ENCODE results near the gene TMEM187. TPM values are rescaled to one million over a fixed set of nuclear protein-coding genes. Genes with fewer than 3 reads are reported as not detected.

TMEM187 gene
- 10 to 100 TPM in 1 of 4 donors, 1 to 10 TPM in 3; 4.2 to 10.1 (median 6.0) TPM for polyA plus RNA-seq
- long read RNA-seq, donor 1, transcript TMEM187-201 (2 exons, 1,880 nt), result major isoform, 7 of 20 reads
- long read RNA-seq, donor 1, partial matches to known transcripts, result 13 of 20 reads
- long read RNA-seq, donor 1, other reads (novel, unspliced or antisense), result 0 of 20 reads
- long read RNA-seq, donor 2, partial matches to known transcripts, result 0 of 3 reads
- long read RNA-seq, donor 2, other reads (novel, unspliced or antisense), result 0 of 3 reads
- long read RNA-seq, donor 3, transcript TMEM187-201 (2 exons, 1,880 nt), result major isoform, 6 of 6 reads
- long read RNA-seq, donor 3, partial matches to known transcripts, result 0 of 6 reads
- long read RNA-seq, donor 3, other reads (novel, unspliced or antisense), result 0 of 6 reads
- long read RNA-seq, donor 4, result 0 reads
- long read RNA-seq, donor 5, partial matches to known transcripts, result 0 of 2 reads
- long read RNA-seq, donor 5, other reads (novel, unspliced or antisense), result 0 of 2 reads
- long read RNA-seq, donor 6, transcript TMEM187-201 (2 exons, 1,880 nt), result major isoform, 6 of 6 reads
- long read RNA-seq, donor 6, partial matches to known transcripts, result 0 of 6 reads
- long read RNA-seq, donor 6, other reads (novel, unspliced or antisense), result 0 of 6 reads
- long read RNA-seq, donor 7, transcript TMEM187-201 (2 exons, 1,880 nt), result major isoform, 10 of 10 reads
- long read RNA-seq, donor 7, partial matches to known transcripts, result 0 of 10 reads
- long read RNA-seq, donor 7, other reads (novel, unspliced or antisense), result 0 of 10 reads
- long read RNA-seq, donor 8, partial matches to known transcripts, result 0 of 1 reads
- long read RNA-seq, donor 8, other reads (novel, unspliced or antisense), result 0 of 1 reads
- long read RNA-seq, donor 9, partial matches to known transcripts, result 0 of 1 reads
- long read RNA-seq, donor 9, other reads (novel, unspliced or antisense), result 0 of 1 reads
- long read RNA-seq, donor 10, partial matches to known transcripts, result 0 of 4 reads
- long read RNA-seq, donor 10, other reads (novel, unspliced or antisense), result 0 of 4 reads

GRCh38 chrX:153972368-153973126 is at the start of gene TMEM187:
TSS of gene TMEM187 (plus strand) at chrX:153972754. CDS start at chrX:153982063, 9,309 bp downstream.
- WGBS, 3 donors, result 0 to 13% (median 2%) methylated on average over 34 to 103 of the region's 103 CpGs
- no peak for FAIRE-seq
- peak within 1 kb of the TSS; percentile 94 to 100 (median 97) for H3K27ac ChIP-seq (ENCODE audit: low read depth in 1 of 3, low read length in 2 of 3)

DNA sequence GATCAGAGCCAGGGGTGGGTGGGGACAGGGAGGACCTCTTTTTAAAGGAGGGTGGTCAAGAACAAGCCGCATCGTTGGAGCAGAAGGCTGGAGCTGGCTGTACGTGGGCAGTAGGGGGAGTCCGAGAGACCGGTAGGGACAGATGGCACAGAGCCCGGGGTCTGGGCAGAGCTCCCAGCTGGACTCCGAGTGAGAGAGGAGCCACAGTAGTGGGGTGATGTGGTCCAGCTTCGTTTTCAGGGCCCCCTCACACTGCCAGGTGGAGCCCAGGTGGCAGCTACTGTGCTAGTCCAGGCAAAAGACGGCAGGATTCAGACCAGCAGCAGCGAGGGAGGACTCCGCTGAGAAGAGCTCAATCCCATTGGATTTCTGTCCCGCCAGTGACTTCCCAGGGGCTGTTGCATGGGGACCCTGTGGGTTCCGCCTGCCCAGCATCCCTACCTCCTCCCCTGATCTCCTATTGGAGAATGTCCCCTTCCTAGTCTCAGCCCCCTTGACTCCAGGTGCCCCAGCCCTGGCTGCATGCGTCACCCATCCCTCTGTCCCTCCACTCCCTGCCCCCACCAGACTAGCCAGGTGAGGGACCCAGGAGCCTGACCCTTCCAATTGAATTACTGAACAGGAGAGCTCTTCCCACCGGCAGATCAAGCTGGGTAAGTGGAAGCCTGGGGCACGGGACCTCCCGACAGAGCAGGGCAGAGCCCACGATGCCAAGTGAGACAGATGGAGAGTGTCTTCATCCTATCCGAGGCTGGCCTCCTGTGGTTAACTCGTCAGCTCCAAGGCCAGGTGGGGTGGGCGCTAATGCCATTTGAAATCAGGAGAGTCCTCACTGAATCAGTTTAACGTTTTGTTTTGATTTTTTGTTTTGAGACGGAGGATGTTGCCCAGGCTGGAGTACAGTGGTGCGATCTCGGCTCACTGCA is 49.4 kb upstream of the TMEM187 start:
- H3K36me3 ChIP-seq (ENCODE audit: control insufficient read depth in 3 of 3, insufficient read depth in 2 of 3, low read depth in 1 of 3, low read length in 3 of 3), result peaks cover 0 to 17% (median 0%) of the 10 kb centered on the region in 3 donors
- FAIRE-seq (no peak), DNase-seq (no peak)
- no peak overlapping the region for H3K4me3 ChIP-seq (ENCODE audit: low read depth in 1 of 3, low read length in 3 of 3)
- H3K4me1 ChIP-seq (ENCODE audit: control insufficient read depth in 3 of 3, insufficient read depth in 2 of 3, low read depth in 1 of 3, low read length in 2 of 3), result peaks cover 0 to 31% (median 0%) of the 10 kb centered on the region in 3 donors
- WGBS, 3 donors, result 50 to 59% (median 52%) methylated on average over 19 to 25 of the region's 25 CpGs
- no peaks in the 10 kb centered on the region for H3K9me3 ChIP-seq (ENCODE audit: control insufficient read depth in 2 of 2, insufficient read depth in 1 of 2, low read depth in 1 of 2, low read length in 1 of 2)
- H3K27me3 ChIP-seq (ENCODE audit: control insufficient read depth in 3 of 3, insufficient read depth in 3 of 3, low read length in 3 of 3), result no peaks in the 10 kb centered on the region
- H3K27ac ChIP-seq (ENCODE audit: low read depth in 1 of 3, low read length in 2 of 3), result peak overlapping the region in 1 of 3 donors; percentile 9

More at GRCh38 chrX:153972368-153973126, at the start of gene TMEM187:
- Histone ChIP-seq H3K4me3 (ENCODE audit: low read depth in 1 of 3, low read length in 3 of 3) (peak within 1 kb of the TSS; percentile 71 to 99 (median 75)), H3K27me3 (ENCODE audit: control insufficient read depth in 3 of 3, insufficient read depth in 3 of 3, low read length in 3 of 3) (no peaks in the 10 kb centered on the region), H3K9me3 (ENCODE audit: control insufficient read depth in 2 of 2, insufficient read depth in 1 of 2, low read depth in 1 of 2, low read length in 1 of 2) (no peaks in the 10 kb centered on the region), H3K4me1 (ENCODE audit: control insufficient read depth in 3 of 3, insufficient read depth in 2 of 3, low read depth in 1 of 3, low read length in 2 of 3) (peaks cover 0 to 37% (median 2%) of the 10 kb centered on the region in 3 donors), H3K36me3 (ENCODE audit: control insufficient read depth in 3 of 3, insufficient read depth in 2 of 3, low read depth in 1 of 3, low read length in 3 of 3) (peaks cover 0 to 21% (median 0%) of the 10 kb centered on the region in 3 donors)
- DNase-seq, result peak; percentile 83 to 92

GRCh38 chrX:153924149-153924861 is 48.2 kb upstream of the TMEM187 start:
- FAIRE-seq, result no peak
- Histone ChIP-seq H3K27ac (ENCODE audit: low read depth in 1 of 3, low read length in 2 of 3) (peak overlapping the region in 2 of 3 donors; percentile 28 to 100), H3K4me1 (ENCODE audit: control insufficient read depth in 3 of 3, insufficient read depth in 2 of 3, low read depth in 1 of 3, low read length in 2 of 3) (peaks cover 0 to 35% (median 0%) of the 10 kb centered on the region in 3 donors), H3K27me3 (ENCODE audit: control insufficient read depth in 3 of 3, insufficient read depth in 3 of 3, low read length in 3 of 3) (no peaks in the 10 kb centered on the region), H3K4me3 (ENCODE audit: low read depth in 1 of 3, low read length in 3 of 3) (no peak overlapping the region), H3K36me3 (ENCODE audit: control insufficient read depth in 3 of 3, insufficient read depth in 2 of 3, low read depth in 1 of 3, low read length in 3 of 3) (peaks cover 0 to 14% (median 0%) of the 10 kb centered on the region in 3 donors), H3K9me3 (ENCODE audit: control insufficient read depth in 2 of 2, insufficient read depth in 1 of 2, low read depth in 1 of 2, low read length in 1 of 2) (no peaks in the 10 kb centered on the region)
- WGBS, 3 donors, result 15 to 39% (median 25%) methylated on average over 14 of the region's 14 CpGs
- peak; percentile 37 to 51 for DNase-seq

DNA sequence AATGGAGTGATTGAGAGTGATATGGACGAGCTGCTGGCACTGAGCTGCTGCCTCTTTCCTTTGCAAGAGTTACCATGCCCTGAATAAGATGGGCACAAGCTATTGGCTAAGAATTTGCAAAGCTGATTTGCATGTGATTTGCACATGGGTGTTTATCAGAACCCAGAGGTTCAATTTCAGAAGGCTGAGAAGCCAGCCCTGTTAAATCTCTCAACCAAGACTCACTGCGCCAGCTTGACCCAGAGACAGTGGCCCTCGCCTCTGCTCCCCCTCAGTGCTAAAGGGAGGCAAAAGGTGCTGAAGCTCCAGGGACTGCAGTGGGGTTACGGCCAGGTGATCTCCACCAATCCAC is 47.2 kb upstream of the TMEM187 start:
- Histone ChIP-seq H3K4me1 (ENCODE audit: control insufficient read depth in 3 of 3, insufficient read depth in 2 of 3, low read depth in 1 of 3, low read length in 2 of 3) (peaks cover 0 to 35% (median 0%) of the 10 kb centered on the region in 3 donors), H3K27me3 (ENCODE audit: control insufficient read depth in 3 of 3, insufficient read depth in 3 of 3, low read length in 3 of 3) (no peaks in the 10 kb centered on the region), H3K36me3 (ENCODE audit: control insufficient read depth in 3 of 3, insufficient read depth in 2 of 3, low read depth in 1 of 3, low read length in 3 of 3) (peaks cover 0 to 21% (median 0%) of the 10 kb centered on the region in 3 donors), H3K27ac (ENCODE audit: low read depth in 1 of 3, low read length in 2 of 3) (peak overlapping the region in 2 of 3 donors; percentile 41 to 100), H3K9me3 (ENCODE audit: control insufficient read depth in 2 of 2, insufficient read depth in 1 of 2, low read depth in 1 of 2, low read length in 1 of 2) (no peaks in the 10 kb centered on the region), H3K4me3 (ENCODE audit: low read depth in 1 of 3, low read length in 3 of 3) (peak overlapping the region in 2 of 3 donors; percentile 28 to 52)
- DNase-seq, result no peak
- 66 to 82% (median 74%) methylated on average over 4 of the region's 4 CpGs for WGBS, 3 donors
- no peak for FAIRE-seq

- Histone ChIP-seq H3K4me1 (ENCODE audit: control insufficient read depth in 3 of 3, insufficient read depth in 2 of 3, low read depth in 1 of 3, low read length in 2 of 3) (peaks cover 0 to 35% (median 0%) of the 10 kb centered on the region in 3 donors), H3K4me3 (ENCODE audit: low read depth in 1 of 3, low read length in 3 of 3) (peak within 1 kb of the TSS; percentile 52 to 71 (median 52)), H3K27me3 (ENCODE audit: control insufficient read depth in 3 of 3, insufficient read depth in 3 of 3, low read length in 3 of 3) (no peaks in the 10 kb centered on the region), H3K9me3 (ENCODE audit: control insufficient read depth in 2 of 2, insufficient read depth in 1 of 2, low read depth in 1 of 2, low read length in 1 of 2) (no peaks in the 10 kb centered on the region), H3K36me3 (ENCODE audit: control insufficient read depth in 3 of 3, insufficient read depth in 2 of 3, low read depth in 1 of 3, low read length in 3 of 3) (peaks cover 0 to 22% (median 0%) of the 10 kb centered on the region in 3 donors), H3K27ac (ENCODE audit: low read depth in 1 of 3, low read length in 2 of 3) (peak within 1 kb of the TSS; percentile 95 to 100 (median 99))
- FAIRE-seq (no peak), DNase-seq (peak in 1 of 2 donors; percentile 30)
- 10 to 40% (median 31%) methylated on average over 24 to 58 of the region's 59 CpGs for WGBS, 3 donors
These were observed 46.6 kb upstream of the TMEM187 start, which contains the start of gene ARHGAP4 for GRCh38 chrX:153925739-153926551. TSS of gene ARHGAP4 (minus strand) at chrX:153926264. CDS start at chrX:153926202, 62 bp downstream.

DNA sequence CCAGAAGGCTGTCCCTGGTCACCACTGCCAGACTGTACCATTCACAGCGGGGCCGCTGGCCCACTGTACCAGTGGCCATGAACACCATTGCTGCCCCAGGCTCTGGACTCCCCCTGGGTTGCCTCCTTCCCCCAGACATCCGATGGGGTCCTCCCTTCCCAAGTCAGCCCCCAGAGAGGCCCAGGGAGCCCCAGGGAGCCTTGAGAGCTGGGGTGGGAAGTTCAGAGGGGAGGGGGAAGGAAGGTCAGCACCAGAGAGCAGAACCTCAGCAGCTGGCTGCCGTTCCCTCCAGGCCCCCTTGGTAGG is 46.0 kb upstream of the TMEM187 start:
- peak overlapping the region; percentile 52 to 71 (median 52) for H3K4me3 ChIP-seq (ENCODE audit: low read depth in 1 of 3, low read length in 3 of 3)
- peaks cover 0 to 33% (median 0%) of the 10 kb centered on the region in 3 donors for H3K4me1 ChIP-seq (ENCODE audit: control insufficient read depth in 3 of 3, insufficient read depth in 2 of 3, low read depth in 1 of 3, low read length in 2 of 3)
- no peak for FAIRE-seq
- peak in 1 of 2 donors; percentile 43 for DNase-seq
- H3K27me3 ChIP-seq (ENCODE audit: control insufficient read depth in 3 of 3, insufficient read depth in 3 of 3, low read length in 3 of 3), result no peaks in the 10 kb centered on the region
- 13 to 42% (median 16%) methylated on average over 4 of the region's 4 CpGs for whole genome bisulfite sequencing, 3 donors
- H3K36me3 ChIP-seq (ENCODE audit: control insufficient read depth in 3 of 3, insufficient read depth in 2 of 3, low read depth in 1 of 3, low read length in 3 of 3), result peaks cover 0 to 23% (median 3%) of the 10 kb centered on the region in 3 donors
- no peaks in the 10 kb centered on the region for H3K9me3 ChIP-seq (ENCODE audit: control insufficient read depth in 2 of 2, insufficient read depth in 1 of 2, low read depth in 1 of 2, low read length in 1 of 2)
- H3K27ac ChIP-seq (ENCODE audit: low read depth in 1 of 3, low read length in 2 of 3), result peak overlapping the region; percentile 95 to 100 (median 99)
